ENCODE results near the gene GPSM1. TPM values are rescaled to one million over a fixed set of nuclear protein-coding genes. Genes with fewer than 3 reads are reported as not detected.

GPSM1 gene
- total RNA-seq, 1 donor from 2014 or later, result 6.2 TPM

GRCh38 chr9:136377341-136378169, 50.2 kb downstream of the GPSM1 start:
- Histone ChIP-seq H3K9me3 (ENCODE audit: low read depth) (no peaks in the 10 kb centered on the region), H3K4me2 (no peak overlapping the region), H3K36me3 (no peaks in the 10 kb centered on the region), H3K4me3 (no peak overlapping the region), H3K27ac (no peak overlapping the region), H3K4me1 (no peaks in the 10 kb centered on the region), H3F3A (ENCODE audit: low read depth) (no peaks in the 10 kb centered on the region), H4K20me1 (ENCODE audit: low read depth) (no peaks in the 10 kb centered on the region), H3K27me3 (no peaks in the 10 kb centered on the region), H3K79me2 (ENCODE audit: low read depth) (no peaks in the 10 kb centered on the region), H3K9ac (no peak overlapping the region), H2AFZ (replicated peaks) (no peak overlapping the region)
- peaks cover 2% of the 10 kb centered on the region for H3K27me3 Mint-ChIP-seq (ENCODE audit: insufficient read depth, low read depth)
- no peak overlapping the region for H3K4me3 Mint-ChIP-seq
- no peak for DNase-seq (ENCODE audit: low spot score)
- no peak overlapping the region for H3K27ac Mint-ChIP-seq
- no peaks in the 10 kb centered on the region for H3K9me3 Mint-ChIP-seq
- TF ChIP-seq EZH2phosphoT487 (IDR thresholded peaks at IDR 0.05) (no peak), EZH2 (IDR thresholded peaks at IDR 0.05) (no peak)
- TF ChIP-seq, protein P1, sequence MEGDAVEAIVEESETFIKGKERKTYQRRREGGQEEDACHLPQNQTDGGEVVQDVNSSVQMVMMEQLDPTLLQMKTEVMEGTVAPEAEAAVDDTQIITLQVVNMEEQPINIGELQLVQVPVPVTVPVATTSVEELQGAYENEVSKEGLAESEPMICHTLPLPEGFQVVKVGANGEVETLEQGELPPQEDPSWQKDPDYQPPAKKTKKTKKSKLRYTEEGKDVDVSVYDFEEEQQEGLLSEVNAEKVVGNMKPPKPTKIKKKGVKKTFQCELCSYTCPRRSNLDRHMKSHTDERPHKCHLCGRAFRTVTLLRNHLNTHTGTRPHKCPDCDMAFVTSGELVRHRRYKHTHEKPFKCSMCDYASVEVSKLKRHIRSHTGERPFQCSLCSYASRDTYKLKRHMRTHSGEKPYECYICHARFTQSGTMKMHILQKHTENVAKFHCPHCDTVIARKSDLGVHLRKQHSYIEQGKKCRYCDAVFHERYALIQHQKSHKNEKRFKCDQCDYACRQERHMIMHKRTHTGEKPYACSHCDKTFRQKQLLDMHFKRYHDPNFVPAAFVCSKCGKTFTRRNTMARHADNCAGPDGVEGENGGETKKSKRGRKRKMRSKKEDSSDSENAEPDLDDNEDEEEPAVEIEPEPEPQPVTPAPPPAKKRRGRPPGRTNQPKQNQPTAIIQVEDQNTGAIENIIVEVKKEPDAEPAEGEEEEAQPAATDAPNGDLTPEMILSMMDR (IDR thresholded peaks at IDR 0.05), result no peak
- no peaks in the 10 kb centered on the region for H3K36me3 Mint-ChIP-seq
- H3K4me1 Mint-ChIP-seq, result peaks cover 6% of the 10 kb centered on the region

DNA sequence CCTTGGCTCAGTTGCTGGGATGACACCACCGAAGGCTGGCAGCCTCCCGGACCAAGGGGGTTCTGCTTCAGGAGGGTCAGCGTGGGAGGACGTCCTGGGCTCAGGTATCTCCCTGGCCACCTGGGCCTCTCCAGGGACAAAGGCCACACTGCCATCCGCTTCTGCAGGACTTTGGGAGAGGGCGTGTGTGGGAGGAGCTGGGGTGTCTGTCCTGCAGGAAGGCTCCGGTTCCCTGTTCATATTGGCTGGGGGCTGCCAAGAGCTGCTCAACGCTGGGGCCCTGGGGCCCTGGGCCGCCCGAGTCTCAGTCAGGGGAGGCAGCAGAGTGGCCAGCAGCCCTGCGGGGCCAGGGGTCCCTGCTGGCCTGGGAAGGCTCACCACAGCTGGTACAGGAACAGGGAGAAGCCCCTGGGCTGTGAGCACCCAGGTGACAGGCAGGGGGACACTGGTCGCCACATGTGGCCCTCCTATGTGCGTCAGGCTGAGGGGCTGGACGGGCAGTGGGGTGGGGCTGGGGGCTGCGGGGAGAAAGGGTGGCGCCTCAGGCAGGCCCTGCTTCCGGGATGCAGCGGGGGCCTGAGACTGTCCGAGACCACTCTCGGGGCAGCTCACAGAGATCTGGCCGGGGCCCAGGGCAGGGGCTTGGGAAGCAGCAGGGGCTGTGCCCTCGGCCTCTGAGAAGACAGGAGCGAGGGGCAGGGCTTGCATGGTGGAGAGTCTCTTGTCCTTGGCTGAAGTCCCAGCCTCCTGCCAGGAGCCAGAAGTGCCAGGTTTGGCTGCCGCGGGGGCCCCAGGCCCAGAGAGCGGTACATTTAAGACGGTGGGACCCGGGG, 51.0 kb downstream of the GPSM1 start:
- no peak for DNase-seq (ENCODE audit: low spot score)
- no peaks in the 10 kb centered on the region for H3K36me3 ChIP-seq
- H3K4me3 ChIP-seq, result no peak overlapping the region
- Mint-ChIP-seq H3K27ac (no peak overlapping the region), H3K36me3 (no peaks in the 10 kb centered on the region), H3K27me3 (ENCODE audit: insufficient read depth, low read depth) (peaks cover 2% of the 10 kb centered on the region), H3K9me3 (no peaks in the 10 kb centered on the region), H3K4me3 (no peak overlapping the region), H3K4me1 (no peaks in the 10 kb centered on the region)
- no peaks in the 10 kb centered on the region for H3K4me1 ChIP-seq
- H3K27me3 ChIP-seq, result no peaks in the 10 kb centered on the region
- H3F3A ChIP-seq (ENCODE audit: low read depth), result no peaks in the 10 kb centered on the region
- H3K9ac ChIP-seq, result no peak overlapping the region
- H4K20me1 ChIP-seq (ENCODE audit: low read depth), result no peaks in the 10 kb centered on the region
- no peaks in the 10 kb centered on the region for H3K79me2 ChIP-seq (ENCODE audit: low read depth)
- H3K4me2 ChIP-seq, result no peak overlapping the region
- no peak overlapping the region for H3K27ac ChIP-seq
- H3K9me3 ChIP-seq (ENCODE audit: low read depth), result no peaks in the 10 kb centered on the region
- H2AFZ ChIP-seq (replicated peaks), result no peak overlapping the region
- TF ChIP-seq EZH2phosphoT487 (IDR thresholded peaks at IDR 0.05) (no peak), EZH2 (IDR thresholded peaks at IDR 0.05) (no peak)
- TF ChIP-seq, protein P1 (IDR thresholded peaks at IDR 0.05), result no peak

DNA sequence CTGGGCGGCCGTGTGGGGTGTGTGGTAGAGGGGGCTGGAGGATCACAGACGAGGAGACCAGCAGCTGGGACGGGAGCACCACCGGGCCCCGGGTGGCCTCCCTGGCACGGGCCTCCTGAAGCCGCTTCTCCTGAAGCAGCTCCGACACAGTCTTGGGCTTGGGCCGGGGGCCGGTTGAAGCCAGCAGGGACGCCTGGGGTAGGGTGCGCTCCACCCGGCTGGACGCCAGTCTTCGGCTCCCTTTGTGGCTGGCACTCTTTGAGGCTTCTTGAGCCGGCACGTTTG, 51.6 kb downstream of the GPSM1 start:
- Mint-ChIP-seq H3K4me1 (no peaks in the 10 kb centered on the region), H3K9me3 (no peaks in the 10 kb centered on the region), H3K27ac (no peak overlapping the region), H3K4me3 (no peak overlapping the region), H3K36me3 (no peaks in the 10 kb centered on the region), H3K27me3 (ENCODE audit: insufficient read depth, low read depth) (peaks cover 2% of the 10 kb centered on the region)
- no peak for DNase-seq (ENCODE audit: low spot score)
- Histone ChIP-seq H2AFZ (replicated peaks) (no peak overlapping the region), H3K27ac (no peak overlapping the region), H3K36me3 (no peaks in the 10 kb centered on the region), H3K79me2 (ENCODE audit: low read depth) (no peaks in the 10 kb centered on the region), H4K20me1 (ENCODE audit: low read depth) (no peaks in the 10 kb centered on the region), H3K9me3 (ENCODE audit: low read depth) (no peaks in the 10 kb centered on the region), H3K9ac (no peak overlapping the region), H3K27me3 (no peaks in the 10 kb centered on the region), H3K4me2 (no peak overlapping the region), H3K4me1 (no peaks in the 10 kb centered on the region), H3K4me3 (no peak overlapping the region), H3F3A (ENCODE audit: low read depth) (no peaks in the 10 kb centered on the region)
- TF ChIP-seq EZH2 (IDR thresholded peaks at IDR 0.05) (no peak), EZH2phosphoT487 (IDR thresholded peaks at IDR 0.05) (no peak)
- TF ChIP-seq, protein P1 (IDR thresholded peaks at IDR 0.05), result no peak
